Lower lobe of right lung (tissue), 2 donors: Measurements from ENCODE around the gene PIGS. TPM values are rescaled to one million over a fixed set of nuclear protein-coding genes. Genes with fewer than 3 reads are reported as not detected.

ENCODE experiments used
- ATAC-seq, 2 donors: fragments of 200-7000 bp; cut with Tn5 transposase; one replicate each; pipeline ENCODE4 v1.9.1; 2020 to 2022; ENCODE audit warnings: mild to moderate bottlenecking in 2 of 2, moderate library complexity in 2 of 2
- DNase-seq: peaks from one replicate; pipeline ENCODE4 v3.0.0-alpha.2; 2020
- H3K27ac ChIP-seq: fragments of 200-600 bp; one replicate; pipeline ENCODE4 v1.8.0; 2022
- H3K27me3 ChIP-seq: fragments of 200-600 bp; one replicate; pipeline ENCODE4 v1.8.0; 2022; ENCODE audit warnings: low read depth
- H3K36me3 ChIP-seq: fragments of 200-600 bp; one replicate; pipeline ENCODE4 v1.8.0; 2022; ENCODE audit warnings: mild to moderate bottlenecking
- H3K4me1 ChIP-seq: fragments of 200-600 bp; one replicate; pipeline ENCODE4 v1.8.0; 2022
- H3K4me3 ChIP-seq: fragments of 200-600 bp; one replicate; pipeline ENCODE4 v1.8.0; 2022; ENCODE audit warnings: mild to moderate bottlenecking
- H3K9me3 ChIP-seq: fragments of 200-600 bp; one replicate; pipeline ENCODE4 v1.8.0; 2022
- CTCF ChIP-seq: fragments of 200-600 bp; IDR thresholded peaks from one replicate; pipeline ENCODE4 v1.8.0; 2022; ENCODE audit warnings: antibody characterized with exemption, mild to moderate bottlenecking
- intact Hi-C: fragments of 100-400 bp; cut with DNase I; formaldehyde crosslinking; loops from one replicate; pipeline ENCODE4 v1.11.0; 2022
- total RNA-seq: library from RNA; stranded (reverse); fragmentation: NEBNext Ultra II Directional; extraction: Animal tissue kit (Norgen Biotek cat#: 25700); gene quantifications from one replicate; pipeline ENCODE4 v1.2.1, GENCODE V29; 2021
- donor health status: DM: no; HTN: yes; CAD: no; lungs with severe emphysema.

PIGS gene
- total RNA-seq, 1 donor from 2014 or later, result 45.3 TPM

GRCh38 chr17:28574526-28574925 is 3.2 kb upstream of the PIGS start:
- DNase-seq (no peak), ATAC-seq (no peak)
- H3K9me3 ChIP-seq, result no peaks in the 10 kb centered on the region
- no peak overlapping the region for H3K4me3 ChIP-seq
- no peaks in the 10 kb centered on the region for H3K27me3 ChIP-seq
- intact Hi-C loops, result no loop called here
- no peak for TF ChIP-seq CTCF
- peaks cover 25% of the 10 kb centered on the region for H3K4me1 ChIP-seq
- no peaks in the 10 kb centered on the region for H3K36me3 ChIP-seq
- no peak overlapping the region for H3K27ac ChIP-seq

- no peak for TF ChIP-seq CTCF
- H3K4me1 ChIP-seq, result peaks cover 30% of the 10 kb centered on the region
Measured at GRCh38 chr17:28573966-28574480, 2.7 kb upstream of the PIGS start.

GRCh38 chr17:28573521-28573920 is 2.2 kb upstream of the PIGS start:
- Histone ChIP-seq H3K4me3 (no peak overlapping the region), H3K27me3 (no peaks in the 10 kb centered on the region), H3K27ac (no peak overlapping the region), H3K9me3 (no peaks in the 10 kb centered on the region), H3K4me1 (peaks cover 35% of the 10 kb centered on the region), H3K36me3 (no peaks in the 10 kb centered on the region)
- no peak for DNase-seq
- no peak for TF ChIP-seq CTCF
- no peak for ATAC-seq
- intact Hi-C loops, result no loop called here

More at GRCh38 chr17:28573966-28574480, 2.7 kb upstream of the PIGS start:
- no peak overlapping the region for H3K4me3 ChIP-seq
- H3K36me3 ChIP-seq, result no peaks in the 10 kb centered on the region
- no peaks in the 10 kb centered on the region for H3K27me3 ChIP-seq
- H3K27ac ChIP-seq, result no peak overlapping the region
- H3K9me3 ChIP-seq, result no peaks in the 10 kb centered on the region
- ATAC-seq (no peak), DNase-seq (no peak)
- intact Hi-C loops, result no loop called here

- H3K36me3 ChIP-seq, result no peaks in the 10 kb centered on the region
- no peak overlapping the region for H3K4me3 ChIP-seq
- H3K27me3 ChIP-seq, result no peaks in the 10 kb centered on the region
- DNase-seq (no peak), ATAC-seq (no peak)
- H3K9me3 ChIP-seq, result no peaks in the 10 kb centered on the region
- no peak overlapping the region for H3K27ac ChIP-seq
- peaks cover 36% of the 10 kb centered on the region for H3K4me1 ChIP-seq
- intact Hi-C loops, result no loop called here
- TF ChIP-seq CTCF, result no peak
Measured at GRCh38 chr17:28573040-28573380, 1.7 kb upstream of the PIGS start.

GRCh38 chr17:28572259-28573039 is 1.1 kb upstream of the PIGS start:
- Histone ChIP-seq H3K27ac (peak overlapping the region; percentile 85), H3K9me3 (no peaks in the 10 kb centered on the region), H3K4me3 (peak overlapping the region; percentile 99), H3K27me3 (no peaks in the 10 kb centered on the region), H3K4me1 (peaks cover 36% of the 10 kb centered on the region), H3K36me3 (no peaks in the 10 kb centered on the region)
- DNase-seq, result no peak
- ATAC-seq, result no peak
- TF ChIP-seq CTCF, result no peak
- intact Hi-C loops, result no loop called here
